WTC11 (cell line): ENCODE measurements around the gene REST. TPM values are rescaled to one million over a fixed set of nuclear protein-coding genes. Genes with fewer than 3 reads are reported as not detected.

Experiments
- ATAC-seq: fragments of 200-7000 bp; cut with Tn5 transposase; 2 replicates; pipeline ENCODE4 v1.10.0; 2021; ENCODE audit warnings: mild to moderate bottlenecking, moderate library complexity
- CTCF ChIA-PET: fragments of 300-600 bp; sonication (Branson Sonifier 250); formaldehyde crosslinking; loops from one replicate; lab custom pipeline; 2021; ENCODE audit warnings: antibody characterized with exemption; lab: Charles Lee
- POLR2A ChIA-PET: fragments of 350-600 bp; sonication (Branson Sonifier 250); formaldehyde crosslinking; loops from one replicate; lab custom pipeline; 2021; ENCODE audit warnings: antibody characterized with exemption; lab: Charles Lee
- DNase-seq: peaks from one replicate; pipeline ENCODE4 v3.0.0; 2021; ENCODE audit warnings: low spot score
- H3K27ac Mint-ChIP-seq: 2 replicates; pipeline ENCODE4 v1.8.0; 2021; ENCODE audit warnings: mixed read lengths
- H3K27me3 Mint-ChIP-seq: 2 replicates; pipeline ENCODE4 v1.8.0; 2021; ENCODE audit warnings: low read depth, mild to moderate bottlenecking, moderate library complexity, mixed read lengths
- H3K36me3 Mint-ChIP-seq: 2 replicates; pipeline ENCODE4 v1.8.0; 2021; ENCODE audit warnings: mixed read lengths
- H3K4me1 Mint-ChIP-seq: 2 replicates; pipeline ENCODE4 v1.8.0; 2022; ENCODE audit warnings: mixed read lengths
- H3K4me3 Mint-ChIP-seq: 2 replicates; pipeline ENCODE4 v1.8.0; 2021; ENCODE audit warnings: mild to moderate bottlenecking, moderate library complexity, mixed read lengths
- H3K9me3 Mint-ChIP-seq: 2 replicates; pipeline ENCODE4 v1.8.0; 2021; ENCODE audit warnings: mixed read lengths
- ATF6 ChIP-seq: sonication (generic); formaldehyde crosslinking; IDR thresholded peaks from 2 replicates; pipeline ENCODE4 v1.8.1; 2023; ENCODE audit warnings: mild to moderate bottlenecking, missing genetic modification reagents
- IRF1 ChIP-seq: sonication (generic); formaldehyde crosslinking; IDR thresholded peaks from 2 replicates; pipeline ENCODE4 v1.8.0; 2023; ENCODE audit warnings: missing genetic modification reagents
- IRF2 ChIP-seq: sonication (generic); formaldehyde crosslinking; IDR thresholded peaks from 2 replicates; pipeline ENCODE4 v1.8.0; 2022; ENCODE audit warnings: low read depth, missing genetic modification reagents, borderline replicate concordance
- PREB ChIP-seq: sonication (generic); formaldehyde crosslinking; IDR thresholded peaks from 2 replicates; pipeline ENCODE4 v1.8.1; 2022; ENCODE audit warnings: mild to moderate bottlenecking, missing genetic modification reagents, moderate library complexity, borderline replicate concordance
- RELA ChIP-seq: sonication (generic); formaldehyde crosslinking; IDR thresholded peaks from 2 replicates; pipeline ENCODE4 v1.8.1; 2022; ENCODE audit warnings: missing genetic modification reagents, mild to moderate bottlenecking, borderline replicate concordance
- RORB ChIP-seq: fragments of 250-450 bp; sonication (Bioruptor Pico); IDR thresholded peaks from 2 replicates; pipeline ENCODE4 v1.9.0; 2021; ENCODE audit warnings: mild to moderate bottlenecking
- ZBTB43 ChIP-seq: sonication (generic); formaldehyde crosslinking; IDR thresholded peaks from 2 replicates; pipeline ENCODE4 v1.8.1; 2023; ENCODE audit warnings: mild to moderate bottlenecking, missing genetic modification reagents
- ZMAT4 ChIP-seq: fragments of 250-450 bp; sonication (Bioruptor Pico); IDR thresholded peaks from 2 replicates; pipeline ENCODE4 v1.9.0; 2021; ENCODE audit warnings: mild to moderate bottlenecking
- ZNF232 ChIP-seq: sonication (generic); formaldehyde crosslinking; IDR thresholded peaks from 2 replicates; pipeline ENCODE4 v1.8.0; 2022; ENCODE audit warnings: mild to moderate bottlenecking, missing genetic modification reagents
- ZNF281 ChIP-seq: sonication (generic); formaldehyde crosslinking; IDR thresholded peaks from 2 replicates; pipeline ENCODE4 v1.8.0; 2023; ENCODE audit warnings: mild to moderate bottlenecking, missing genetic modification reagents
- total RNA-seq: library from RNA; stranded (reverse); gene quantifications from 3 replicates; pipeline ENCODE4 v1.2.3, GENCODE V29; 2021

Gene REST
- total RNA-seq, 1 experiment from 2014 or later, result 75.1 TPM

- TF ChIP-seq ZBTB43 (CRISPR knock-in tag) (no peak), IRF1 (CRISPR knock-in tag) (no peak), RELA (CRISPR knock-in tag) (no peak), RORB (CRISPR knock-in tag) (no peak), PREB (no peak), ZNF281 (CRISPR knock-in tag) (no peak), IRF2 (CRISPR knock-in tag) (no peak), ZMAT4 (CRISPR knock-in tag) (no peak)
These were observed 36.3 kb upstream of the REST start (continued) for GRCh38 chr4:56871371-56871866.

GRCh38 chr4:56874166-56874565 is 33.5 kb upstream of the REST start:
- Mint-ChIP-seq H3K36me3 (no peaks in the 10 kb centered on the region), H3K27me3 (no peaks in the 10 kb centered on the region), H3K4me3 (peak overlapping the region; percentile 23; the same call in 1 of the 2 replicates)
- peak; percentile 69 for ATAC-seq
- no peak for TF ChIP-seq ZNF232 (CRISPR knock-in tag)
- no peak for TF ChIP-seq ATF6 (CRISPR knock-in tag)
- no peak for TF ChIP-seq ZNF281 (CRISPR knock-in tag)
- no peak for TF ChIP-seq RELA (CRISPR knock-in tag)
- TF ChIP-seq, all 79 proteins: peak for 0
- no peak for DNase-seq
- ChIA-PET POLR2A (interaction anchor here (1.3 kb wide), 1 partner anchor 33 kb away, joined by 3 read pairs; the partner anchor contains the start of gene REST), CTCF (interaction anchor here (1.4 to 1.8 kb wide), 2 partner anchors 33 to 38 kb away, joined by 4 to 6 read pairs; partner anchors contain the start of gene REST)
- peak overlapping the region; percentile 60; the same call in 1 of the 2 replicates for H3K27ac Mint-ChIP-seq
- peaks cover 33% of the 10 kb centered on the region for H3K4me1 Mint-ChIP-seq
- no peaks in the 10 kb centered on the region for H3K9me3 Mint-ChIP-seq
